HG02973 (cell line): Measurements from ENCODE around the gene SUN1.

Experiments
- ATAC-seq: cut with Tn5 transposase; IDR thresholded peaks from one replicate; pipeline ENCODE4 v1.9.1; 2021; ENCODE audit warnings: moderate library complexity; ENCODE audit not compliant: unreplicated experiment

SUN1 gene

GRCh38 chr7:875476-876076 is 43.3 kb downstream of the SUN1 start:
- ATAC-seq = no peak

GRCh38 chr7:876077-876971 is 44.0 kb downstream of the SUN1 start, which contains the start of gene GET4:
TSS of gene GET4 (plus strand) at chr7:876554. CDS start at chr7:876646, 92 bp downstream.
- peak; percentile 60 for ATAC-seq

GRCh38 chr7:876972-877311 is 44.7 kb downstream of the SUN1 start:
- ATAC-seq = peak; percentile 22

- ATAC-seq = no peak
These were observed 45.3 kb downstream of the SUN1 start for GRCh38 chr7:877312-878232.

GRCh38 chr7:879093-879492 is 46.8 kb downstream of the SUN1 start:
- ATAC-seq = no peak

- ATAC-seq = no peak
These were observed 47.4 kb downstream of the SUN1 start for GRCh38 chr7:879706-880105.

GRCh38 chr7:880450-880849 is 48.2 kb downstream of the SUN1 start:
- no peak for ATAC-seq

- ATAC-seq = no peak
These were observed 49.4 kb downstream of the SUN1 start for GRCh38 chr7:881441-882234.

GRCh38 chr7:882336-883035 is 50.2 kb downstream of the SUN1 start:
- ATAC-seq = no peak

- ATAC-seq = no peak
These were observed 51.1 kb downstream of the SUN1 start for GRCh38 chr7:883055-884021.

- ATAC-seq = no peak
These were observed 52.1 kb downstream of the SUN1 start for GRCh38 chr7:884191-885003.

- no peak for ATAC-seq
These were observed 53.1 kb downstream of the SUN1 start for GRCh38 chr7:885261-885892.

GRCh38 chr7:885893-886625 is 53.8 kb downstream of the SUN1 start:
- ATAC-seq = no peak

GRCh38 chr7:886626-887487 is 54.6 kb downstream of the SUN1 start:
- ATAC-seq = no peak

- no peak for ATAC-seq
These were observed 55.2 kb downstream of the SUN1 start for GRCh38 chr7:887488-887820.
